Activated naive CD8-positive, alpha-beta T cell treated with anti-CD3 and anti-CD28 coated beads, Interleukin-2, amount 10 ng/mL, durations not matched to agents 7 days and 5 days (primary cell): ENCODE data around the gene PDP2. TPM values are rescaled to one million over a fixed set of nuclear protein-coding genes. Genes with fewer than 3 reads are reported as not detected.
A peak's percentile ranks its signal among the peaks of the same experiment; 100 is the strongest.

ENCODE experiments used
- ATAC-seq: fragments of 150-1000 bp; cut with Tn5 transposase; one replicate; pipeline ENCODE4 v1.10.0; 2021; ENCODE audit warnings: low read depth, moderate library complexity
- POLR2A ChIA-PET: fragments of 350-600 bp; sonication (Branson Sonifier 250); formaldehyde crosslinking; loops from one replicate; lab custom pipeline; 2021; ENCODE audit warnings: antibody characterized with exemption; lab: Charles Lee
- DNase-seq: peaks from one replicate; pipeline ENCODE4 v3.0.0; 2021
- H3K27ac Mint-ChIP-seq: one replicate; pipeline ENCODE4 v1.8.0; 2022; ENCODE audit warnings: mild to moderate bottlenecking, mixed read lengths
- H3K27me3 Mint-ChIP-seq: one replicate; pipeline ENCODE4 v1.8.0; 2022; ENCODE audit warnings: mild to moderate bottlenecking, moderate library complexity, mixed read lengths
- H3K36me3 Mint-ChIP-seq: one replicate; pipeline ENCODE4 v1.8.0; 2021; ENCODE audit warnings: mild to moderate bottlenecking, mixed read lengths
- H3K4me1 Mint-ChIP-seq: one replicate; pipeline ENCODE4 v1.8.0; 2021; ENCODE audit warnings: mixed read lengths
- H3K4me3 Mint-ChIP-seq: one replicate; pipeline ENCODE4 v1.8.0; 2022; ENCODE audit warnings: mild to moderate bottlenecking, moderate library complexity, mixed read lengths
- H3K9me3 Mint-ChIP-seq: one replicate; pipeline ENCODE4 v1.8.0; 2021; ENCODE audit warnings: mixed read lengths
- total RNA-seq, 2 experiments: library from RNA; stranded (reverse); gene quantifications; one replicate each; pipeline ENCODE4 v1.2.3, GENCODE V29; 2021

Gene PDP2
- total RNA-seq, 2 experiments from 2014 or later = 26.6 TPM

- H3K27ac Mint-ChIP-seq = no peak overlapping the region
- no peaks in the 10 kb centered on the region for H3K36me3 Mint-ChIP-seq
- peaks cover 28% of the 10 kb centered on the region for H3K27me3 Mint-ChIP-seq
- peak overlapping the region; percentile 69 for H3K4me3 Mint-ChIP-seq
- POLR2A ChIA-PET = no interaction called here
- H3K4me1 Mint-ChIP-seq = peaks cover 16% of the 10 kb centered on the region
- no peaks in the 10 kb centered on the region for H3K9me3 Mint-ChIP-seq
- DNase-seq = peak; percentile 76
- ATAC-seq = peak; percentile 70
These were observed 44.4 kb downstream of the PDP2 start for GRCh38 chr16:66924527-66925321.

- Mint-ChIP-seq H3K27ac (no peak within 1 kb of the TSS), H3K9me3 (no peaks in the 10 kb centered on the region), H3K27me3 (peaks cover 28% of the 10 kb centered on the region), H3K4me3 (peak within 1 kb of the TSS; percentile 69), H3K36me3 (no peaks in the 10 kb centered on the region), H3K4me1 (peaks cover 16% of the 10 kb centered on the region)
- POLR2A ChIA-PET = interaction anchor here (0.5 kb wide), 1 partner anchor 85 kb away, joined by 5 read pairs; no protein-coding TSS in a partner anchor
- DNase-seq = no peak
- peak; percentile 3 for ATAC-seq
These were observed 45.1 kb downstream of the PDP2 start, which contains the start of gene RRAD for GRCh38 chr16:66925322-66925840. Gene RRAD (minus strand): TSS chr16:66925535. CDS start chr16:66925179, 356 bp downstream.

- DNase-seq (no peak), ATAC-seq (no peak)
- Mint-ChIP-seq H3K27me3 (peaks cover 27% of the 10 kb centered on the region), H3K36me3 (no peaks in the 10 kb centered on the region), H3K4me3 (peak overlapping the region; percentile 19), H3K4me1 (peaks cover 16% of the 10 kb centered on the region), H3K27ac (no peak overlapping the region), H3K9me3 (no peaks in the 10 kb centered on the region)
- POLR2A ChIA-PET = interaction anchor here (0.7 to 1.1 kb wide), 2 partner anchors 36 to 46 kb away, joined by 3 read pairs; partner anchors contain the start of gene PDP2
These were observed 46.0 kb downstream of the PDP2 start for GRCh38 chr16:66926171-66926947.

GRCh38 chr16:66926961-66927436 is 46.7 kb downstream of the PDP2 start:
- H3K9me3 Mint-ChIP-seq = no peaks in the 10 kb centered on the region
- no peaks in the 10 kb centered on the region for H3K36me3 Mint-ChIP-seq
- ATAC-seq (no peak), DNase-seq (no peak)
- H3K4me1 Mint-ChIP-seq = peaks cover 18% of the 10 kb centered on the region
- POLR2A ChIA-PET = interaction anchor here (0.7 to 1.1 kb wide), 2 partner anchors 35 to 46 kb away, joined by 3 read pairs; partner anchors contain the start of gene PDP2
- H3K27me3 Mint-ChIP-seq = peaks cover 26% of the 10 kb centered on the region
- no peak overlapping the region for H3K27ac Mint-ChIP-seq
- H3K4me3 Mint-ChIP-seq = no peak overlapping the region

GRCh38 chr16:66927918-66928649 is 47.8 kb downstream of the PDP2 start:
- Mint-ChIP-seq H3K27ac (no peak overlapping the region), H3K4me3 (no peak overlapping the region), H3K36me3 (peaks cover 4% of the 10 kb centered on the region), H3K4me1 (peaks cover 26% of the 10 kb centered on the region), H3K27me3 (peaks cover 25% of the 10 kb centered on the region), H3K9me3 (no peaks in the 10 kb centered on the region)
- POLR2A ChIA-PET = interaction anchor here (0.5 to 0.8 kb wide), 3 partner anchors 16 to 98 kb away, joined by 3 read pairs; no protein-coding TSS in a partner anchor
- ATAC-seq (no peak), DNase-seq (no peak)

GRCh38 chr16:66928702-66929388 is 48.5 kb downstream of the PDP2 start:
- POLR2A ChIA-PET = interaction anchor here (0.6 to 0.9 kb wide), 4 partner anchors 16 to 99 kb away, joined by 3 read pairs; no protein-coding TSS in a partner anchor
- no peak overlapping the region for H3K4me3 Mint-ChIP-seq

GRCh38 chr16:66930189-66930588 is 49.9 kb downstream of the PDP2 start:
- Mint-ChIP-seq H3K9me3 (no peaks in the 10 kb centered on the region), H3K27ac (peak overlapping the region; percentile 9), H3K27me3 (peaks cover 9% of the 10 kb centered on the region), H3K36me3 (peaks cover 14% of the 10 kb centered on the region), H3K4me3 (no peak overlapping the region), H3K4me1 (peaks cover 32% of the 10 kb centered on the region)
- POLR2A ChIA-PET = interaction anchor here (0.6 kb wide), 1 partner anchor 487 kb away, joined by 3 read pairs; no protein-coding TSS in a partner anchor
- DNase-seq (no peak), ATAC-seq (no peak)

More at GRCh38 chr16:66928702-66929388, 48.5 kb downstream of the PDP2 start:
- DNase-seq = peak; percentile 69
- peaks cover 17% of the 10 kb centered on the region for H3K27me3 Mint-ChIP-seq
- no peak overlapping the region for H3K27ac Mint-ChIP-seq
- peaks cover 33% of the 10 kb centered on the region for H3K4me1 Mint-ChIP-seq
- H3K36me3 Mint-ChIP-seq = peaks cover 11% of the 10 kb centered on the region
- ATAC-seq = peak; percentile 50
- H3K9me3 Mint-ChIP-seq = no peaks in the 10 kb centered on the region

- Mint-ChIP-seq H3K4me3 (no peak overlapping the region), H3K36me3 (peaks cover 14% of the 10 kb centered on the region), H3K4me1 (peaks cover 35% of the 10 kb centered on the region), H3K9me3 (no peaks in the 10 kb centered on the region), H3K27me3 (no peaks in the 10 kb centered on the region), H3K27ac (no peak overlapping the region)
- no peak for DNase-seq
- ATAC-seq = no peak
- POLR2A ChIA-PET = interaction anchor here (1.4 kb wide), 1 partner anchor 37 kb away, joined by 4 read pairs; no protein-coding TSS in a partner anchor
These were observed 51.4 kb downstream of the PDP2 start for GRCh38 chr16:66931665-66932064.

- Mint-ChIP-seq H3K4me3 (peak overlapping the region; percentile 97), H3K27ac (no peak overlapping the region), H3K9me3 (no peaks in the 10 kb centered on the region), H3K27me3 (no peaks in the 10 kb centered on the region), H3K36me3 (peaks cover 14% of the 10 kb centered on the region), H3K4me1 (peaks cover 37% of the 10 kb centered on the region)
- POLR2A ChIA-PET = interaction anchor here (1.4 kb wide), 1 partner anchor 37 kb away, joined by 4 read pairs; no protein-coding TSS in a partner anchor
- DNase-seq (no peak), ATAC-seq (no peak)
These were observed 51.8 kb downstream of the PDP2 start for GRCh38 chr16:66932076-66932475.

GRCh38 chr16:66933776-66934137 is 53.4 kb downstream of the PDP2 start:
- POLR2A ChIA-PET = interaction anchor here (0.6 to 1.9 kb wide), 5 partner anchors 13 to 202 kb away, joined by 3 to 6 read pairs (median 4); no protein-coding TSS in a partner anchor
- DNase-seq = no peak
- Mint-ChIP-seq H3K36me3 (peaks cover 14% of the 10 kb centered on the region), H3K27ac (peak overlapping the region; percentile 96), H3K27me3 (no peaks in the 10 kb centered on the region), H3K4me3 (peak overlapping the region; percentile 97), H3K4me1 (peaks cover 34% of the 10 kb centered on the region), H3K9me3 (no peaks in the 10 kb centered on the region)
- peak; percentile 43 for ATAC-seq

GRCh38 chr16:66934138-66934838 is 54.0 kb downstream of the PDP2 start, which contains the start of gene CIAO2B:
Gene CIAO2B (minus strand): TSS chr16:66934402. CDS start chr16:66934364, 38 bp downstream.
- peaks cover 34% of the 10 kb centered on the region for H3K4me1 Mint-ChIP-seq
- H3K27me3 Mint-ChIP-seq = no peaks in the 10 kb centered on the region

More at GRCh38 chr16:66934138-66934838, 54.0 kb downstream of the PDP2 start, which contains the start of gene CIAO2B:
- peaks cover 14% of the 10 kb centered on the region for H3K36me3 Mint-ChIP-seq
- peak; percentile 84 for ATAC-seq
- H3K4me3 Mint-ChIP-seq = peak within 1 kb of the TSS; percentile 97
- no peaks in the 10 kb centered on the region for H3K9me3 Mint-ChIP-seq
- DNase-seq = peak; percentile 94
- POLR2A ChIA-PET = interaction anchor here (0.6 to 1.9 kb wide), 4 partner anchors 9 to 547 kb away, joined by 3 to 4 read pairs (median 3); partner anchors contain the start of gene ATP6V0D1
- peak within 1 kb of the TSS; percentile 96 for H3K27ac Mint-ChIP-seq
